Measurements from ENCODE around the gene NUPR1.
A peak's percentile ranks its signal among the peaks of the same experiment; 100 is the strongest.
"Not testable (repeated sequence)": the region's sequence is repeated elsewhere in the genome, so short reads cannot be mapped to it uniquely, and the experiment has no call there.

The NUPR1 gene

DNA sequence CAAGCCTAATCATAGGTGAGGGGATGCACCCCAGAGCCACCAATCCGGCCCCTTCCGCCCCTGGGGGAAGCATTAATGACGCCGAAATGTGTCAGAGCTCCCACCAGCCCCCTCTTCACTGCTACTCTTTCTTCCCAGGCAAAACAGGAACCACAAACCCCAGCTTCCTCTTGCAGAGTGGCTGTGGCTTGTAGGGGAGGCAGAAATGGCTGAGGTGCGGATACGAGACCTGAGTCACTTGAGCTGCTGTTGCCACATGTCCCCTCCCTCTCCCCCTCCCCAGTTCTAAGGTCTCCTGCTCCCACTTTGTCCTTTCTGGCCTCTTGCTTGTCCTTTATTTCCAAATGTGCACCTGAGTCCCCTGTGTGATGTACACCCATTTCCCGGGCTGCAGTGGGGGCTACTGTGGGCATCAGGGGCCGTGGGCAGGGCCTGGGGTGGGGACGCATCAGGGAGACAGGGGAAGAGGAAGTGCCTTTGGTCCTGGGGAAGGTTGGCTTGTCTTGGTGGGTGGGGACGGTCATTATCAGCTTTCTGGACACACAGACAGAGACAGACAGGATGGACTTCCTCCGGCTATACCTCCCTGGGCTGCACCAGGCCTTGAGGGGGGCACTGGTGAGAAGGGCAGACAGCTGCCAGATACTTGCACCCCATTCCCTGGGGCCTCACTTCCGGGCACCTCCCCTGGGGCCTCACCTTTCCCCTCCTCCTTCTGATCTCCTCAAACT, 44.5 kb downstream of the NUPR1 start, which contains the start of gene APOBR:
TSS of gene APOBR (plus strand) at position 523 of the 731 bp plus-strand sequence. CDS start at position 562, 39 bp downstream.
- Histone ChIP-seq H3K4me3 (peak within 1 kb of the TSS; percentile 86 to 97 (median 88)), H3K27ac (peak within 1 kb of the TSS; percentile 84 to 99 (median 98)), H3K9me3 (replicated peaks in 1 of 11) (no peaks in the 10 kb centered on the region), H3K4me1 (peaks cover 54 to 85% (median 75%) of the 10 kb centered on the region in 10 experiments), H3K36me3 (peaks cover 8 to 38% (median 13%) of the 10 kb centered on the region in 11 experiments; a peak in 21 of 22 replicates), H3K4me2 (peak within 1 kb of the TSS; percentile 90 to 99 (median 96)), H4K20me1 (peaks cover 0 to 35% (median 0%) of the 10 kb centered on the region in 11 experiments; a peak in 3 of 22 replicates), H3K27me3 (no peaks in the 10 kb centered on the region), H3K9ac (peak within 1 kb of the TSS; percentile 91 to 97 (median 95))
- TF ChIP-seq Cebpa-rat (IDR thresholded peaks at IDR 0.05) = peak in 9 of 11 experiments; percentile 48 to 92 (median 79); a peak in 16 of 22 replicates

DNA sequence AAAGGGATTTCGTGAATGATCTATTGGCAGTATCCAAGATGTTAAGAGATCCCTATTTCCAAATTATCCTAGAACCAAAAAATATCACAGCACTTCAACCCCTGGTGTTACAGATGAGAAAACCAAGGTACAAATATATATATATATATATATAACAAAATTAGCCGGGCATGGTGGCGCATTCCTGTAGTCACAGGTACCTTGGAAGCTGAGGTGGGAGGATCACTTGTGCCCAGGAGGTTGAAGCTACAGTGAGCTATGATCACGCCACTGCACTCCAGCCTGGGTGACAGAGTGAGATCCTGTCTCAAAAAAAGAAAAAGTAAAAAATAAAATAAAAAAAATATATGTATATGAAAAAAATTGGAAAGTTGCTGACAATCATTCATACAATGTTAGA, 46.3 kb downstream of the NUPR1 start:
- Histone ChIP-seq H3K9me3 (replicated peaks in 1 of 11) (no peaks in the 10 kb centered on the region), H3K9ac (peak overlapping the region; percentile 91 to 97 (median 95)), H3K27ac (peak overlapping the region; percentile 97 to 99 (median 99)), H3K4me2 (peak overlapping the region; percentile 90 to 99 (median 96)), H4K20me1 (peaks cover 0 to 21% (median 0%) of the 10 kb centered on the region in 11 experiments; a peak in 3 of 22 replicates), H3K27me3 (no peaks in the 10 kb centered on the region), H3K4me3 (peak overlapping the region; percentile 86 to 97 (median 88)), H3K36me3 (peaks cover 20 to 38% (median 27%) of the 10 kb centered on the region in 11 experiments), H3K4me1 (peaks cover 52 to 78% (median 72%) of the 10 kb centered on the region in 10 experiments)
- no peak for TF ChIP-seq Cebpa-rat (IDR thresholded peaks at IDR 0.05)

DNA sequence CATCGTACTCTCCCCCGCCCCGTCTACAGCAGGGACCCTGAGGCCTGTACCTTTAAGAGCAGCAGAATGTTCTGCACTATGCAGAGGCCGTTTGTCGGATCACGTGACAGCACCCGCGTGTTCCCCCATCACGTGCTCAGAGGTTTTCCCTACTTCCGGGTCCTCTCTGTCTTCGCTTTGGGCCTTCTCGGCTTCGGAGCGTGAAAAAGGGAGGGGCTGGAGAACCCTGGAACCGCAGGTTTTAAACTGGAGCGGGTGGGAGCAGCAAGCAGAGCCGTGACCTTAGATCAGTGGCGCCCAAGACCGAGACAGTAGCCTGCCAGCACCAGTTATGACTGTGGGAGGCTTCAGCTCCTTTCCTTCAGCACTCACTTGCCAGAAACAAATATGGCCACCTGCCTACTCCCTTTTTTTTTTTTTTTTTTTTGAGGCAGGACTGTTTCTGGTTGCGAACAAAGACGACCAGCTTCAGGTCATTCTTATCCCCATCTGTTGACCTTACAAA, 46.8 kb downstream of the NUPR1 start, which contains the start of gene CLN3:
TSS of gene CLN3 (minus strand) at position 105 of the 505 bp plus-strand sequence. CDS start 315 bp downstream, outside the sequence.
- Histone ChIP-seq H3K9me3 (replicated peaks in 1 of 11) (no peaks in the 10 kb centered on the region), H4K20me1 (peaks cover 0 to 21% (median 0%) of the 10 kb centered on the region in 11 experiments; a peak in 2 of 22 replicates), H3K4me2 (peak within 1 kb of the TSS; percentile 90 to 99 (median 96)), H3K4me3 (peak within 1 kb of the TSS; percentile 86 to 97 (median 88)), H3K27me3 (no peaks in the 10 kb centered on the region), H3K36me3 (peaks cover 24 to 38% (median 32%) of the 10 kb centered on the region in 11 experiments), H3K4me1 (peaks cover 52 to 76% (median 67%) of the 10 kb centered on the region in 10 experiments), H3K9ac (peak within 1 kb of the TSS; percentile 91 to 97 (median 95)), H3K27ac (peak within 1 kb of the TSS; percentile 97 to 99 (median 99))
- no peak for TF ChIP-seq Cebpa-rat (IDR thresholded peaks at IDR 0.05)

DNA sequence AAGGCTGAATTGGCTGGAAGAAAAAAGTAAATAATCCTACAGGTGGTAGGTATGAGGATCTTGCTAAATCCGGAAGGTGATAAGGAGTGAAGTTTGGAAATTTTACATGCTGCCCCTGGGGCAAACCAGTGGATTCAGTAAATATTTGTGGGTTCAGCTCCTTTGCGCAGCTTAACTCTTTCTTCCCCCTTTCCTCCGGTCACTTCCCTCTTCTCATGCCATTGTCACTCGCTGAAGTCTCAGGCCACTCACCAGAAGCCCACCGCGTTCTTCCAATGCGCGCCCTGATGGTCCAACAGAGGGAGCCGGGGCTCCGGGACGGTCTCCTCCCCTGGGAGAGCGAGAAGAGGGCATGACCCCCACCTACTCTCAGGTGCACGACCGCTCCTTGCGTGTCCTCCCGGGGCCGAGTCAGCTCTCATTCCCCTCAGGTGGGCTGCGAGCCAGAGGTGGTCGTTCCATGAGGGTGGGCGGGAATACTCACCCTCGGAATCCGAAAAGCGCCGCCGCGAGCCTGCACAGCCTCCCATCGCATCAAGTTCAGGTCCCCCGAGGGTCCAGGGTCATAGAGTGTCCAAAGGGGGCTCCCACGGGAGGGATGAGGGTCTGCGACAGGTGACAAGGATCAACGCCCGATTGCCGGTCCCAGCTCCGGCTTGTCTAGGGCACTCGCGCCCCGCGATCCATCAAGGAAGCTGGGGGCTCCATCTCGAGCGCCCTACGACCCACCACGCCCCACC, 47.4 kb downstream of the NUPR1 start:
- Histone ChIP-seq H3K9me3 (replicated peaks in 1 of 11) (no peaks in the 10 kb centered on the region), H3K4me1 (peaks cover 52 to 70% (median 63%) of the 10 kb centered on the region in 10 experiments), H4K20me1 (peaks cover 0 to 22% (median 0%) of the 10 kb centered on the region in 11 experiments; a peak in 4 of 22 replicates), H3K9ac (peak overlapping the region; percentile 91 to 97 (median 95)), H3K27ac (peak overlapping the region; percentile 97 to 99 (median 99)), H3K27me3 (no peaks in the 10 kb centered on the region), H3K4me2 (peak overlapping the region; percentile 83 to 99 (median 96)), H3K36me3 (peaks cover 29 to 42% (median 37%) of the 10 kb centered on the region in 11 experiments), H3K4me3 (peak overlapping the region; percentile 86 to 97 (median 88))
- no peak for TF ChIP-seq Cebpa-rat (IDR thresholded peaks at IDR 0.05)

DNA sequence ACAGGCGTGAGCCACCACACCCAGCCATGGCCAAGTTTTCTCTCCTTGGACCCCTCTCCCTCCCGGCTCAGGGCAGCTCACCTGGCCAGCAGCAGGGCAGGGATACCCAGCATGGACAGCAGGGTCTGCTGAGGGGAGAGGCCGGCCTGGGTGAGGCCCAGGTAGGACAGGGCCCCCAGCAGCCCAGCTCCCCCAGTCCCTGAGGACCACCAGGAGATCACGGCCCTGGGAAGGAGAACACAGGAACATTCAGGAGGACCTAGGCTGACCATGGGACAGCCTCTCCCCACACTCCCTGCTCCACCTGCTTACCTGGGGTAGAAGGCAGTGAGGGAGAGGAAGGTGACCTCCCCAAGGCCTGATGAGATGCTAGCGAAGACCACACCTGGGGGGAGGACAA, 52.5 kb downstream of the NUPR1 start:
- Histone ChIP-seq H3K9ac (no peak overlapping the region), H3K4me1 (peaks cover 17 to 29% (median 24%) of the 10 kb centered on the region in 10 experiments), H3K27ac (no peak overlapping the region), H4K20me1 (peaks cover 0 to 45% (median 0%) of the 10 kb centered on the region in 11 experiments; a peak in 8 of 22 replicates), H3K4me3 (no peak overlapping the region), H3K36me3 (peaks cover 72 to 89% (median 87%) of the 10 kb centered on the region in 11 experiments), H3K4me2 (no peak overlapping the region), H3K27me3 (no peaks in the 10 kb centered on the region), H3K9me3 (replicated peaks in 1 of 11) (no peaks in the 10 kb centered on the region)
- TF ChIP-seq Cebpa-rat (IDR thresholded peaks at IDR 0.05) = no peak

DNA sequence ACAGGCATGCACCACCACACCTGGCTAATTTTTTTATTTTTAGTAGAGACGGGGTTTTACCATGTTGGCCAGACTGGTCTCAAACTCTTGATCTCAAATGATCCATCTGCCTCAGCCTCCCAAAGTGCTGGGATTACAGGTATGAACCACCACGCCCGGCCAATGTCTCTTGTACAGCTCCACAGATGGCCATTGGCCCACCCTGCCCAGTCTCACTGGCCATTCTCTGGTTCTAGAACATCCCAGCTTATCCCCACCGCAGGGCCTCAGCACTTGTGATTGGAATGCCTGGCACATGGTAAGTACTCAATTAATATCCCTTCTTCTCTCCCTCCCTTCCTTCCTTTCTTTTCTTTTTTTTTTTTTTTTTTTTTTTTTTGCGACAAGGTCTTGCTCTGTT, 55.4 kb downstream of the NUPR1 start:
- Histone ChIP-seq H3K36me3 (peaks cover 83 to 100% (median 95%) of the 10 kb centered on the region in 11 experiments), H4K20me1 (peaks cover 0 to 59% (median 0%) of the 10 kb centered on the region in 11 experiments; a peak in 9 of 22 replicates)
- not testable (repeated sequence) for H3K4me2 ChIP-seq; H3K4me1 ChIP-seq; H3K9me3 ChIP-seq (replicated peaks in 1 of 11); H3K27me3 ChIP-seq; H3K27ac ChIP-seq; H3K9ac ChIP-seq; H3K4me3 ChIP-seq

Measured in BLaER1 treated with 17β-estradiol and CSF1 and Interleukin-3, amounts not matched to agents 10 nM and 100 nM (cell line).